ENCODE data around the gene DOK6. TPM values are rescaled to one million over a fixed set of nuclear protein-coding genes. Genes with fewer than 3 reads are reported as not detected.

DOK6 gene
- total RNA-seq, 1 donor from 2014 or later: 7.0 TPM

GRCh38 chr18:69723434-69723833, 322.7 kb downstream of the DOK6 start:
- H3K27me3 Mint-ChIP-seq: no peaks in the 10 kb centered on the region
- peaks cover 8% of the 10 kb centered on the region for H3K9me3 Mint-ChIP-seq (ENCODE audit: low read depth)
- no peak overlapping the region for H3K4me3 Mint-ChIP-seq (ENCODE audit: low read depth)
- no peak overlapping the region for H3K27ac Mint-ChIP-seq
- TF ChIP-seq, protein P1, sequence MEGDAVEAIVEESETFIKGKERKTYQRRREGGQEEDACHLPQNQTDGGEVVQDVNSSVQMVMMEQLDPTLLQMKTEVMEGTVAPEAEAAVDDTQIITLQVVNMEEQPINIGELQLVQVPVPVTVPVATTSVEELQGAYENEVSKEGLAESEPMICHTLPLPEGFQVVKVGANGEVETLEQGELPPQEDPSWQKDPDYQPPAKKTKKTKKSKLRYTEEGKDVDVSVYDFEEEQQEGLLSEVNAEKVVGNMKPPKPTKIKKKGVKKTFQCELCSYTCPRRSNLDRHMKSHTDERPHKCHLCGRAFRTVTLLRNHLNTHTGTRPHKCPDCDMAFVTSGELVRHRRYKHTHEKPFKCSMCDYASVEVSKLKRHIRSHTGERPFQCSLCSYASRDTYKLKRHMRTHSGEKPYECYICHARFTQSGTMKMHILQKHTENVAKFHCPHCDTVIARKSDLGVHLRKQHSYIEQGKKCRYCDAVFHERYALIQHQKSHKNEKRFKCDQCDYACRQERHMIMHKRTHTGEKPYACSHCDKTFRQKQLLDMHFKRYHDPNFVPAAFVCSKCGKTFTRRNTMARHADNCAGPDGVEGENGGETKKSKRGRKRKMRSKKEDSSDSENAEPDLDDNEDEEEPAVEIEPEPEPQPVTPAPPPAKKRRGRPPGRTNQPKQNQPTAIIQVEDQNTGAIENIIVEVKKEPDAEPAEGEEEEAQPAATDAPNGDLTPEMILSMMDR (IDR thresholded peaks at IDR 0.05; ENCODE audit: unreplicated experiment): no peak
- DNase-seq (ENCODE audit: low spot score, unreplicated experiment): no peak
- peaks cover 5% of the 10 kb centered on the region for H3K36me3 Mint-ChIP-seq (ENCODE audit: insufficient read depth)
- no peaks in the 10 kb centered on the region for H3K4me1 Mint-ChIP-seq (ENCODE audit: low read depth)

DNA sequence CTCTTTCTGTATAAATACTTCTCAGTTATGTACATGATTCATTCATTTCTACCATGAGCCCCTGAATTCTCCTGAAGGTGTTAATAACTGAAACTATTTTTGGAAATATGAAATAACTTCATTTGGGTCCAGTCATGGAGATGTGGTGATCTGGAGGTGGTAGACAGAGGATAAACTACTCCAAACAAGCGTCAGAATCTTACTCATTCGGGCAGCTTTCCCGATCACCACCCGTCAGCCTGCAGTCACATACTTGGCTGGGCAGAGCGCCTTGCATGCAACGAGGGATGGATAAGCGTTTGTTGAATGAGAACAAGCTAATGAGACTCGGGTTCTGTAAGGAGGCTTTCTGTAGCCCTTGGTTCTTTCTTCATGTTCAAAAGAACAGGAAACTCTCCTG, 324.3 kb downstream of the DOK6 start:
- no peak for DNase-seq (ENCODE audit: low spot score, unreplicated experiment)
- TF ChIP-seq, protein P1 (IDR thresholded peaks at IDR 0.05; ENCODE audit: unreplicated experiment): no peak
- Mint-ChIP-seq H3K27ac (no peak overlapping the region), H3K36me3 (ENCODE audit: insufficient read depth) (no peaks in the 10 kb centered on the region), H3K27me3 (no peaks in the 10 kb centered on the region), H3K9me3 (ENCODE audit: low read depth) (no peaks in the 10 kb centered on the region), H3K4me1 (ENCODE audit: low read depth) (no peaks in the 10 kb centered on the region), H3K4me3 (ENCODE audit: low read depth) (no peak overlapping the region)

DNA sequence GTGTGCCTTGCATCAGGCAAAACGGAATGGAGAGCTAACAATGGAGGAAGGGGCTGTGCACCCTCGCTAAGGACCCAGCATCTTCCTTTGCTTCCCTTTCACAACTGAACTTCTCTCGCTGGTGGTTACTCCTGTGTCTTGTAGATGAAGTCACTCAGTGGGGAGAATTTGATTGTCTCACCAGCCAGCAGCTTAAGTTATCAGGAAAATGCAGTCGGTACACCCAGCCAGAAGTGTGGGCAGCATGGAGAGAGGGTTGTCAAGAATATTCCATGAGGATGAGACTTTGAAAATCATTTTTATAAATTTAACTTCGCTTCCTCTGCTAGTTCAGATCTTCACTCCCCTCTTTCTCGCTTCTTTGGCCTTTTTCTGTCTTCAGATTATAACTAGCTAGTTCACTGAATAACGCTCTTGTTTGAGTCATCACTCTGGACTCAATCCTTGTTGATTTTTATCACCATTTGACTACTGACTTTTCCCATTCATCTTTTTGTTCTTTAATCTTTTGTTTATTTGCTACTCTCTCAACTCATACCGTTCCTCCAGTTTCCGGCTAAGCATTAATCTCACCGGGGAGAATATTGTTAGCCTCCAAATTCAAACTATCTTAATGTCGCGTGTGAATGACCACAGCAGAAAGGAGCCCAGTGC, 325.3 kb downstream of the DOK6 start:
- no peak for DNase-seq (ENCODE audit: low spot score, unreplicated experiment)
- Mint-ChIP-seq H3K4me3 (ENCODE audit: low read depth) (no peak overlapping the region), H3K27ac (no peak overlapping the region), H3K27me3 (no peaks in the 10 kb centered on the region), H3K9me3 (ENCODE audit: low read depth) (no peaks in the 10 kb centered on the region), H3K36me3 (ENCODE audit: insufficient read depth) (no peaks in the 10 kb centered on the region), H3K4me1 (ENCODE audit: low read depth) (no peaks in the 10 kb centered on the region)
- TF ChIP-seq, protein P1 (IDR thresholded peaks at IDR 0.05; ENCODE audit: unreplicated experiment): no peak

GRCh38 chr18:69727912-69728572, 327.4 kb downstream of the DOK6 start:
- TF ChIP-seq, protein P1 (IDR thresholded peaks at IDR 0.05; ENCODE audit: unreplicated experiment): no peak
- peaks cover 8% of the 10 kb centered on the region for H3K4me1 Mint-ChIP-seq (ENCODE audit: low read depth)
- H3K36me3 Mint-ChIP-seq (ENCODE audit: insufficient read depth): no peaks in the 10 kb centered on the region
- H3K9me3 Mint-ChIP-seq (ENCODE audit: low read depth): no peaks in the 10 kb centered on the region
- H3K4me3 Mint-ChIP-seq (ENCODE audit: low read depth): no peak overlapping the region
- DNase-seq (ENCODE audit: low spot score, unreplicated experiment): no peak
- H3K27me3 Mint-ChIP-seq: no peaks in the 10 kb centered on the region
- H3K27ac Mint-ChIP-seq: no peak overlapping the region

- peaks cover 8% of the 10 kb centered on the region for H3K4me1 Mint-ChIP-seq (ENCODE audit: low read depth)
- H3K4me3 Mint-ChIP-seq (ENCODE audit: low read depth): no peak overlapping the region
- H3K27me3 Mint-ChIP-seq: no peaks in the 10 kb centered on the region
- no peak for DNase-seq (ENCODE audit: low spot score, unreplicated experiment)
- TF ChIP-seq, protein P1 (IDR thresholded peaks at IDR 0.05; ENCODE audit: unreplicated experiment): no peak
- no peaks in the 10 kb centered on the region for H3K36me3 Mint-ChIP-seq (ENCODE audit: insufficient read depth)
- peaks cover 3% of the 10 kb centered on the region for H3K9me3 Mint-ChIP-seq (ENCODE audit: low read depth)
- no peak overlapping the region for H3K27ac Mint-ChIP-seq
These were observed 330.0 kb downstream of the DOK6 start for GRCh38 chr18:69730664-69731063.

All from progenitor cell of endocrine pancreas (in vitro differentiated cells).